HCT116 (cell line): Measurements from ENCODE around the gene THRA. TPM values are rescaled to one million over a fixed set of nuclear protein-coding genes. Genes with fewer than 3 reads are reported as not detected.

ENCODE experiments used
- ATAC-seq: fragments of 200-7000 bp; cut with Tn5 transposase; 2 replicates; pipeline ENCODE4 v1.9.1; 2020; ENCODE audit warnings: mild to moderate bottlenecking, moderate library complexity
- BruUV-seq: library from RNA; stranded (reverse); fragments of 400-500 nt; replicated peaks from 2 replicates; lab custom pipeline; 2021; lab: Mats Ljungman, UMichigan
- CTCF ChIA-PET: fragments of 300-600 bp; sonication (Branson Sonifier 250); formaldehyde crosslinking; loops from one replicate; lab custom pipeline; 2021; ENCODE audit warnings: antibody characterized with exemption; lab: Charles Lee
- POLR2A ChIA-PET: fragments of 300-600, 350-600 bp; sonication (Branson Sonifier 250); formaldehyde crosslinking; loops from one replicate; lab custom pipeline; 2021; ENCODE audit warnings: antibody characterized with exemption; lab: Charles Lee
- RAD21 ChIA-PET, 2 experiments: fragments of 300-600 bp; sonication (Branson Sonifier 250); formaldehyde crosslinking; loops; one replicate each; lab custom pipeline; 2023; ENCODE audit warnings: low total read pairs in 2 of 2; ENCODE audit not compliant: uncharacterized antibody in 2 of 2, unreplicated experiment in 2 of 2, low non-redundant PET in 1 of 2; lab: Charles Lee
- DNase-seq: peaks from one replicate; pipeline ENCODE4 v3.0.0-alpha.2; 2010; ENCODE audit warnings: low read depth, low spot score
- H2AFZ ChIP-seq: fragments of 200-600 bp; shearing (Covaris generic), sonication (generic); 2 replicates; pipeline ENCODE4 v1.6.1; 2017; ENCODE audit warnings: low read depth, mixed run types, mixed read lengths, antibody characterized with exemption, low read length; ENCODE audit not compliant: poor library complexity, severe bottlenecking
- H3K27ac ChIP-seq: 2 replicates; pipeline ENCODE4 v1.5.1; 2012; ENCODE audit warnings: low read depth, low read length
- H3K27me3 ChIP-seq: fragments of 200-600 bp; sonication (generic); 2 replicates; pipeline ENCODE4 v1.6.1; 2016; ENCODE audit warnings: mixed run types, low read length, mixed read lengths; ENCODE audit not compliant: insufficient read depth
- H3K36me3 ChIP-seq, 2 experiments: fragments of 200-500 bp in 1 of 2; fragments of 200-600 bp in 1 of 2; sonication (Bioruptor generic) in 1 of 2; sonication (generic) in 1 of 2; 2 replicates each; pipeline versions ENCODE4 v1.5.1 to v1.6.1; 2014 to 2016; ENCODE audit warnings: low read length in 2 of 2, inconsistent platforms in 1 of 2, mixed read lengths in 1 of 2, mixed run types in 1 of 2; ENCODE audit not compliant: insufficient read depth in 2 of 2, control insufficient read depth in 1 of 2
- H3K4me1 ChIP-seq, 2 experiments: fragments of 200-600 bp in 1 of 2; sonication (generic) in 1 of 2; 2 replicates each; pipeline versions ENCODE4 v1.5.1 to v1.6.1; 2012 to 2017; ENCODE audit warnings: low read length in 2 of 2, inconsistent platforms in 1 of 2, mild to moderate bottlenecking in 1 of 2, mixed read lengths in 1 of 2, mixed run types in 1 of 2, moderate library complexity in 1 of 2; ENCODE audit not compliant: insufficient read depth in 2 of 2, control insufficient read depth in 1 of 2
- H3K4me2 ChIP-seq: fragments of 200-600 bp; sonication (generic); 2 replicates; pipeline ENCODE4 v1.6.1; 2017; ENCODE audit warnings: mixed run types, low read length, mixed read lengths
- H3K4me3 ChIP-seq, 2 experiments: fragments of 200-600 bp in 1 of 2; sonication (generic) in 1 of 2; replicated peaks in 1 of 2; 2 replicates each; pipeline ENCODE4 v1.5.1; 2011 to 2016; ENCODE audit warnings: low read length in 2 of 2, control low read depth in 1 of 2, low read depth in 1 of 2, mild to moderate bottlenecking in 1 of 2, mixed read lengths in 1 of 2, mixed run types in 1 of 2
- H3K79me2 ChIP-seq: fragments of 200-600 bp; sonication (generic); 2 replicates; pipeline ENCODE4 v1.6.1; 2017; ENCODE audit warnings: mild to moderate bottlenecking, mixed run types, low read length, moderate library complexity, mixed read lengths; ENCODE audit not compliant: insufficient read depth
- H3K9ac ChIP-seq: fragments of 200-600 bp; sonication (generic); 2 replicates; pipeline ENCODE4 v1.6.1; 2016; ENCODE audit warnings: low read length, mixed read lengths
- H3K9me2 ChIP-seq: fragments of 200-600 bp; sonication (generic), shearing (Covaris generic); 2 replicates; pipeline ENCODE4 v1.6.1; 2017; ENCODE audit warnings: mixed run types, mild to moderate bottlenecking, moderate library complexity; ENCODE audit not compliant: insufficient read depth
- H3K9me3 ChIP-seq, 2 experiments: fragments of 200-500 bp in 1 of 2; fragments of 200-600 bp in 1 of 2; sonication (Bioruptor generic) in 1 of 2; sonication (generic) in 1 of 2; 2 replicates each; pipeline ENCODE4 v1.6.1; 2014 to 2017; ENCODE audit warnings: low read length in 2 of 2, mixed read lengths in 2 of 2, inconsistent platforms in 1 of 2, low read depth in 1 of 2, mild to moderate bottlenecking in 1 of 2, mixed run types in 1 of 2, moderate library complexity in 1 of 2; ENCODE audit not compliant: control insufficient read depth in 1 of 2, insufficient read depth in 1 of 2
- H4K20me1 ChIP-seq: fragments of 200-600 bp; sonication (generic), shearing (Covaris generic); 2 replicates; pipeline ENCODE4 v1.6.1; 2017; ENCODE audit warnings: mixed run types, mild to moderate bottlenecking, moderate library complexity; ENCODE audit not compliant: insufficient read depth
- CTCF ChIP-seq, 3 experiments: fragments of 200-600 bp in 1 of 3; sonication (generic) in 1 of 3; IDR thresholded peaks in 2 of 3; conservative IDR thresholded peaks in 1 of 3; 2 replicates each; pipeline ENCODE4 v1.5.1; 2012 to 2017; ENCODE audit warnings: low read depth in 2 of 3, low read length in 2 of 3, antibody characterized with exemption in 1 of 3, borderline replicate concordance in 1 of 3, control low read depth in 1 of 3, mild to moderate bottlenecking in 1 of 3, mixed read lengths in 1 of 3, mixed run types in 1 of 3, moderate library complexity in 1 of 3; ENCODE audit not compliant: insufficient read depth in 1 of 3
- ELF1 ChIP-seq: IDR thresholded peaks from 2 replicates; pipeline ENCODE4 v1.6.1; 2012; ENCODE audit warnings: low read depth, borderline replicate concordance
- POLR2A ChIP-seq: IDR thresholded peaks from 2 replicates; pipeline ENCODE4 v1.7.0; 2011; ENCODE audit warnings: borderline replicate concordance; ENCODE audit not compliant: insufficient read depth, insufficient read length; ENCODE audit errors: extremely low read depth
- POLR2AphosphoS5 ChIP-seq: IDR thresholded peaks from 2 replicates; pipeline ENCODE4 v1.6.1; 2011; ENCODE audit warnings: mild to moderate bottlenecking, low read depth, low read length, moderate library complexity
- SP1 ChIP-seq: IDR thresholded peaks from 2 replicates; pipeline ENCODE4 v1.6.1; 2012; ENCODE audit warnings: low read depth
- ZNF274 ChIP-seq: fragments of 200-500 bp; sonication (Bioruptor generic); IDR thresholded peaks from 2 replicates; pipeline ENCODE4 v1.6.1; 2014; ENCODE audit warnings: mild to moderate bottlenecking, low read depth, low read length, inconsistent platforms
- intact Hi-C: fragments of 100-400 bp; cut with micrococcal nuclease; formaldehyde crosslinking; loops from 2 replicates; pipeline ENCODE4 v1.10.0; 2022
- total RNA-seq: library from RNA; stranded (reverse); gene quantifications from one replicate; pipeline ENCODE4 v1.2.1, GENCODE V29; 2021; ENCODE audit not compliant: unreplicated experiment
- TF ChIP-seq, protein P1 (sequence below): IDR thresholded peaks from 2 replicates; pipeline ENCODE4 v1.6.1; 2012

THRA gene
- total RNA-seq, 1 experiment from 2014 or later: 23.3 TPM

- intact Hi-C loops: no loop called here
- Histone ChIP-seq H3K9ac (no peak overlapping the region), H3K4me3 (no peak overlapping the region), H3K27me3 (no peaks in the 10 kb centered on the region), H3K36me3 (no peaks in the 10 kb centered on the region), H3K4me1 (peaks cover 61 to 89% of the 10 kb centered on the region in 2 experiments), H2AFZ (no peak overlapping the region), H4K20me1 (no peaks in the 10 kb centered on the region), H3K79me2 (no peaks in the 10 kb centered on the region), H3K27ac (no peak overlapping the region), H3K9me2 (no peaks in the 10 kb centered on the region), H3K9me3 (no peaks in the 10 kb centered on the region), H3K4me2 (no peak overlapping the region)
- CTCF ChIA-PET: interaction anchor here (0.9 kb wide), 1 partner anchor 71 kb away, joined by 4 read pairs; no protein-coding TSS in a partner anchor
- no peak for DNase-seq
- POLR2A ChIA-PET: interaction anchor here (0.6 to 8.1 kb wide), 3 partner anchors 6 to 239 kb away, joined by 3 to 160 read pairs (median 3); partner anchors contain the start of gene NR1D1
- no peak for ATAC-seq
- BruUV-seq: no TSS peak
- RAD21 ChIA-PET: no interaction called here
- no peak for TF ChIP-seq CTCF (IDR thresholded peaks at IDR 0.05 in 2 of 3, conservative IDR thresholded peaks at IDR 0.05 in 1 of 3; ENCODE audit: borderline replicate concordance in 1 of 3, insufficient read depth in 1 of 3, low read depth in 2 of 3, low read length in 2 of 3)
- TF ChIP-seq, protein P1, sequence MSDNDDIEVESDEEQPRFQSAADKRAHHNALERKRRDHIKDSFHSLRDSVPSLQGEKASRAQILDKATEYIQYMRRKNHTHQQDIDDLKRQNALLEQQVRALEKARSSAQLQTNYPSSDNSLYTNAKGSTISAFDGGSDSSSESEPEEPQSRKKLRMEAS: no peak
- no peak for TF ChIP-seq ELF1
- no peak for TF ChIP-seq POLR2A
- TF ChIP-seq ZNF274: no peak
- TF ChIP-seq SP1: no peak
- no peak for TF ChIP-seq POLR2AphosphoS5
These were observed 43.3 kb downstream of the THRA start for GRCh38 chr17:40105861-40106759.
